Breast epithelium (tissue), 4 donors: Measurements from ENCODE around the gene THRSP. TPM values are rescaled to one million over a fixed set of nuclear protein-coding genes. Genes with fewer than 3 reads are reported as not detected.

ENCODE experiments used
- DNase-seq, 2 donors: peaks; one replicate each; pipeline ENCODE4 v3.0.0-alpha.2; 2019; ENCODE audit warnings: low spot score in 2 of 2
- H3K27ac ChIP-seq, 2 donors: fragments of 200-600 bp; sonication (generic) in 1 of 2; one replicate each; pipeline ENCODE4 v1.5.1; 2016 to 2019; ENCODE audit warnings: mild to moderate bottlenecking in 1 of 2
- H3K27me3 ChIP-seq, 2 donors: fragments of 200-600 bp; sonication (generic) in 1 of 2; one replicate each; pipeline versions ENCODE4 v1.5.1 to v1.6.0; 2017 to 2019; ENCODE audit warnings: control low read depth in 1 of 2, mild to moderate bottlenecking in 1 of 2
- H3K36me3 ChIP-seq: fragments of 200-600 bp; one replicate; pipeline ENCODE4 v1.5.1; 2019
- H3K4me1 ChIP-seq, 2 donors: fragments of 200-600 bp; sonication (generic); one replicate each; pipeline ENCODE4 v1.5.1; 2016 to 2019; ENCODE audit warnings: control low read depth in 1 of 2
- H3K4me3 ChIP-seq, 3 donors: fragments of 200-600 bp; sonication (generic); 1 replicate in 2 of 3; 2 replicates in 1 of 3; pipeline ENCODE4 v1.5.1; 2016 to 2019; ENCODE audit warnings: mild to moderate bottlenecking in 3 of 3, moderate library complexity in 2 of 3
- H3K9me3 ChIP-seq, 2 donors: fragments of 200-600 bp; sonication (generic) in 1 of 2; one replicate each; pipeline ENCODE4 v1.5.1; 2016 to 2019; ENCODE audit warnings: control low read depth in 1 of 2
- CTCF ChIP-seq, 3 donors: fragments of 450-650 bp; IDR thresholded peaks; one replicate each; pipeline ENCODE4 v1.5.1; 2016 to 2017; ENCODE audit warnings: antibody characterized with exemption in 3 of 3, mild to moderate bottlenecking in 3 of 3, moderate library complexity in 3 of 3
- POLR2A ChIP-seq: fragments of 450-650 bp; IDR thresholded peaks from one replicate; pipeline ENCODE4 v1.6.1; 2016; ENCODE audit warnings: antibody characterized with exemption, mild to moderate bottlenecking, moderate library complexity
- POLR2AphosphoS5 ChIP-seq, 3 donors: sonication (generic); formaldehyde crosslinking; IDR thresholded peaks; one replicate each; pipeline ENCODE4 v1.6.1; 2017; ENCODE audit warnings: antibody characterized with exemption in 3 of 3
- intact Hi-C: fragments of 100-400 bp; cut with DNase I; formaldehyde crosslinking; loops from one replicate; pipeline ENCODE4 v1.15.1; 2023; ENCODE audit warnings: low total_unique reads
- total RNA-seq, 3 donors: library from RNA; depleted of rRNA; stranded (reverse); fragments of >200 nt; gene quantifications; one replicate each; pipeline ENCODE4 v1.1.0, GENCODE V29; 2016

Gene THRSP
- total RNA-seq, 3 donors from 2014 or later: 1.6 to 74.9 (median 5.7) TPM

GRCh38 chr11:78045851-78046485 is 17.7 kb upstream of the THRSP start:
- Histone ChIP-seq H3K4me3 (peak overlapping the region; percentile 44 to 68 (median 55)), H3K27me3 (no peaks in the 10 kb centered on the region), H3K36me3 (no peaks in the 10 kb centered on the region), H3K27ac (peak overlapping the region; percentile 74 to 84), H3K4me1 (peaks cover 3 to 4% of the 10 kb centered on the region in 2 donors), H3K9me3 (no peaks in the 10 kb centered on the region)
- peak; percentile 65 to 81 for DNase-seq
- intact Hi-C loops: no loop called here
- TF ChIP-seq POLR2A: no peak
- TF ChIP-seq POLR2AphosphoS5 (IDR thresholded peaks at IDR 0.05): peak; percentile 53 to 75 (median 68)
- TF ChIP-seq CTCF (IDR thresholded peaks at IDR 0.05): peak; percentile 87 to 93 (median 93)

GRCh38 chr11:78046486-78046854 is 17.2 kb upstream of the THRSP start:
- no peak for TF ChIP-seq POLR2AphosphoS5 (IDR thresholded peaks at IDR 0.05)
- no peak for TF ChIP-seq CTCF (IDR thresholded peaks at IDR 0.05)
- no peak for TF ChIP-seq POLR2A
- Histone ChIP-seq H3K4me1 (peaks cover 3% of the 10 kb centered on the region in 2 donors), H3K36me3 (no peaks in the 10 kb centered on the region), H3K27ac (peak overlapping the region; percentile 74 to 84), H3K9me3 (no peaks in the 10 kb centered on the region), H3K4me3 (peak overlapping the region; percentile 44 to 68 (median 55)), H3K27me3 (no peaks in the 10 kb centered on the region)
- intact Hi-C loops: no loop called here
- DNase-seq: no peak

DNA sequence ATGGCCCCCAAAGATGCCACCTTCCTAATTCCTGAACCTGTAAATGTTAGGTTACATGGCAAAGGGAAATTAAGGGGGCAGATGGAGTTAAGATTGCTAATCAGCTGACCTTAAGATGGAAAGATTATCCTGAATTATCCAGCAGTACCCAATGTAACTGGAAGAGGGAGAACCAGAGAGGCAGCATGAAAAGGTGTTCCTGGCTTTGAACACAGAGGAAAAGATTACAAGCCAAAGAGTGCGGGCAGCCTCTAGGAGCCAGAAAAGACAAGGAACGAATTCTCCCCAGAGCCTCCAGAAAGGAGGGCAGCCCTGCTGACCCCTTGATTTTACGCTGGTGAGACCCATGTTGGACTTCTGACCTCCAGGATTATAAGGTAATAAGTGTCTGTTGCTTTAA is 15.1 kb upstream of the THRSP start:
- DNase-seq: no peak
- H3K9me3 ChIP-seq: no peaks in the 10 kb centered on the region
- H3K4me1 ChIP-seq: peaks cover 3% of the 10 kb centered on the region in 2 donors
- no peak overlapping the region for H3K4me3 ChIP-seq
- no peak for TF ChIP-seq CTCF (IDR thresholded peaks at IDR 0.05)
- TF ChIP-seq POLR2AphosphoS5 (IDR thresholded peaks at IDR 0.05): no peak
- no peak for TF ChIP-seq POLR2A
- no peak overlapping the region for H3K27ac ChIP-seq
- H3K36me3 ChIP-seq: no peaks in the 10 kb centered on the region
- intact Hi-C loops: no loop called here
- H3K27me3 ChIP-seq: no peaks in the 10 kb centered on the region

- Histone ChIP-seq H3K4me3 (no peak overlapping the region), H3K27me3 (no peaks in the 10 kb centered on the region), H3K27ac (no peak overlapping the region), H3K4me1 (peaks cover 3% of the 10 kb centered on the region in 2 donors), H3K36me3 (no peaks in the 10 kb centered on the region), H3K9me3 (no peaks in the 10 kb centered on the region)
- intact Hi-C loops: no loop called here
- no peak for DNase-seq
- TF ChIP-seq POLR2AphosphoS5 (IDR thresholded peaks at IDR 0.05) (no peak), POLR2A (no peak), CTCF (IDR thresholded peaks at IDR 0.05) (no peak)
These were observed 14.3 kb upstream of the THRSP start for GRCh38 chr11:78049348-78049747.

GRCh38 chr11:78050964-78051831 is 12.5 kb upstream of the THRSP start:
- DNase-seq: no peak
- no peaks in the 10 kb centered on the region for H3K36me3 ChIP-seq
- peak overlapping the region; percentile 38 to 54 for H3K27ac ChIP-seq
- H3K27me3 ChIP-seq: no peaks in the 10 kb centered on the region
- H3K4me1 ChIP-seq: no peaks in the 10 kb centered on the region
- H3K4me3 ChIP-seq: no peak overlapping the region
- no peak for TF ChIP-seq POLR2AphosphoS5 (IDR thresholded peaks at IDR 0.05)
- TF ChIP-seq POLR2A: no peak
- no peak for TF ChIP-seq CTCF (IDR thresholded peaks at IDR 0.05)
- no peaks in the 10 kb centered on the region for H3K9me3 ChIP-seq
- intact Hi-C loops: no loop called here
